HG02852 (cell line): ENCODE data around the gene NXNL1.
"Not testable (repeated sequence)": the region's sequence is repeated elsewhere in the genome, so short reads cannot be mapped to it uniquely, and the experiment has no call there.

Experiments
- ATAC-seq: cut with Tn5 transposase; IDR thresholded peaks from one replicate; pipeline ENCODE4 v1.9.1; 2021; ENCODE audit warnings: mild to moderate bottlenecking, moderate library complexity; ENCODE audit not compliant: unreplicated experiment

Gene NXNL1

GRCh38 chr19:17460372-17461230 is at the start of gene NXNL1:
TSS of gene NXNL1 (minus strand) at chr19:17460926. CDS start at chr19:17460869, 57 bp downstream.
- ATAC-seq: no peak

- not testable (repeated sequence) for ATAC-seq
These were observed 47.8 kb upstream of the NXNL1 start for GRCh38 chr19:17508558-17508933.

GRCh38 chr19:17506745-17507144 is 46.0 kb upstream of the NXNL1 start:
- no peak for ATAC-seq

- no peak for ATAC-seq
These were observed 44.5 kb upstream of the NXNL1 start for GRCh38 chr19:17505223-17505622.

GRCh38 chr19:17504456-17504855 is 43.7 kb upstream of the NXNL1 start:
- no peak for ATAC-seq

- no peak for ATAC-seq
These were observed 43.3 kb upstream of the NXNL1 start for GRCh38 chr19:17504030-17504429.

GRCh38 chr19:17503240-17503639 is 42.5 kb upstream of the NXNL1 start:
- ATAC-seq: no peak

- no peak for ATAC-seq
These were observed 39.9 kb upstream of the NXNL1 start for GRCh38 chr19:17500447-17501198.

- ATAC-seq: no peak
These were observed 39.1 kb upstream of the NXNL1 start for GRCh38 chr19:17499648-17500446.

- not testable (repeated sequence) for ATAC-seq
These were observed 38.3 kb upstream of the NXNL1 start for GRCh38 chr19:17499025-17499424.

- no peak for ATAC-seq
These were observed 36.5 kb upstream of the NXNL1 start for GRCh38 chr19:17497149-17497798.

GRCh38 chr19:17496337-17496997 is 35.7 kb upstream of the NXNL1 start:
- ATAC-seq: no peak

- ATAC-seq: no peak
These were observed 35.0 kb upstream of the NXNL1 start for GRCh38 chr19:17495639-17496296.

GRCh38 chr19:17491287-17491686 is 30.6 kb upstream of the NXNL1 start:
- no peak for ATAC-seq

GRCh38 chr19:17490411-17490810 is 29.7 kb upstream of the NXNL1 start:
- ATAC-seq: no peak

- ATAC-seq: no peak
These were observed 28.8 kb upstream of the NXNL1 start for GRCh38 chr19:17489392-17490030.

GRCh38 chr19:17488593-17489391 is 28.1 kb upstream of the NXNL1 start:
- ATAC-seq: no peak
